Measurements from ENCODE around the gene GRIN3B.
"Not testable (repeated sequence)": the region's sequence is repeated elsewhere in the genome, so short reads cannot be mapped to it uniquely, and the experiment has no call there.

Gene GRIN3B, protein sequence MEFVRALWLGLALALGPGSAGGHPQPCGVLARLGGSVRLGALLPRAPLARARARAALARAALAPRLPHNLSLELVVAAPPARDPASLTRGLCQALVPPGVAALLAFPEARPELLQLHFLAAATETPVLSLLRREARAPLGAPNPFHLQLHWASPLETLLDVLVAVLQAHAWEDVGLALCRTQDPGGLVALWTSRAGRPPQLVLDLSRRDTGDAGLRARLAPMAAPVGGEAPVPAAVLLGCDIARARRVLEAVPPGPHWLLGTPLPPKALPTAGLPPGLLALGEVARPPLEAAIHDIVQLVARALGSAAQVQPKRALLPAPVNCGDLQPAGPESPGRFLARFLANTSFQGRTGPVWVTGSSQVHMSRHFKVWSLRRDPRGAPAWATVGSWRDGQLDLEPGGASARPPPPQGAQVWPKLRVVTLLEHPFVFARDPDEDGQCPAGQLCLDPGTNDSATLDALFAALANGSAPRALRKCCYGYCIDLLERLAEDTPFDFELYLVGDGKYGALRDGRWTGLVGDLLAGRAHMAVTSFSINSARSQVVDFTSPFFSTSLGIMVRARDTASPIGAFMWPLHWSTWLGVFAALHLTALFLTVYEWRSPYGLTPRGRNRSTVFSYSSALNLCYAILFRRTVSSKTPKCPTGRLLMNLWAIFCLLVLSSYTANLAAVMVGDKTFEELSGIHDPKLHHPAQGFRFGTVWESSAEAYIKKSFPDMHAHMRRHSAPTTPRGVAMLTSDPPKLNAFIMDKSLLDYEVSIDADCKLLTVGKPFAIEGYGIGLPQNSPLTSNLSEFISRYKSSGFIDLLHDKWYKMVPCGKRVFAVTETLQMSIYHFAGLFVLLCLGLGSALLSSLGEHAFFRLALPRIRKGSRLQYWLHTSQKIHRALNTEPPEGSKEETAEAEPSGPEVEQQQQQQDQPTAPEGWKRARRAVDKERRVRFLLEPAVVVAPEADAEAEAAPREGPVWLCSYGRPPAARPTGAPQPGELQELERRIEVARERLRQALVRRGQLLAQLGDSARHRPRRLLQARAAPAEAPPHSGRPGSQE

DNA sequence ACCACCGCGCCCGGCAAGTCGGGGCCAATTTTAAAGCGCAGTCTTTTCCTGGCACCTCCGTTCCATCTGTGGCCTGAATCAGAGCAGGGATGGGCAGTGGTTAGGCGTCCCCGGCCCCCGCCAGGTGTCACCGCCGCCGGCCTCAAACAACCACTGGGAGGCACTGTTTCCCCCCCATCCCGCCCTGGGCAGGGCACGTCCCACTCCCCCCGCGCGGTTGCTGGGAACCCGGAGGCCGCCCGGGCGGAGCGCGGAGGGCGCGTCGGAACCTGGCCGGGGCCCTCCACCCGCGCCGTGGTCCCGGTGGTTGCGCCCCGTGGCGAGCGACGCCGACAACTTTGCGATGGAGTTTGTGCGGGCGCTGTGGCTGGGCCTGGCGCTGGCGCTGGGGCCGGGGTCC is at the start of gene GRIN3B:
TSS of gene GRIN3B (plus strand) at position 325 of the 400 bp plus-strand sequence. CDS start at position 344, 19 bp downstream.
- DNase-seq = no peak

DNA sequence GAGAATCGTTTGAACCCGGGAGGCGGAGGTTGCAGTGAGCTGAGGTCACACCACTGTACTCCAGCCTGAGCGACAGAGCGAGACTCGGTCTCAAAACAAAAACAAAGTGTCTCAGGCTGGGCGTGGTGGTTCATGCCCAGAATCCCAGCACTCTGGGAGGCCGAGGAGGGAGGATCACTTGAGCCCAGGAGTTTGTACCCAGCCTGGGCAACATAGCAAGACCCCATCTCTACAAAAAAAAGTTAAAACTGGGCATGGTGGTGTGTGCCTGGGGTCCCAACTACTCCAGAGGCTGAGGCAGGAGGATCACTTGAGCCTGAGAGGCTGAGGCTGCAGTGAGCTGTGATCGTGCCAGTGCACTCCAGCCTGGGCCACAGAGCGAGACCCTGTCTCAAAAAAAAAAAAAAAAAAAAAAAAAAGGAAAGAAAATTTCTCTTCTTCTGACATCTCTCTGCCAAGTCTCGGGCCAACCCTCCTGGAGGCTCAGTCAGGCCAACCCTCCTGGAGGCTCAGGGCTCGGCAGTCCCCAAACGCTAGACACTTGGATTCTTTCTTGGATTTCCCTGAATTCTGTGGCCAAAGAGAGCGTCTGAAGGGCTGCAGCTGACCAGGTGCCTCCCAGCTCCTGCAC is 48.1 kb upstream of the GRIN3B start:
- no peak for DNase-seq

DNA sequence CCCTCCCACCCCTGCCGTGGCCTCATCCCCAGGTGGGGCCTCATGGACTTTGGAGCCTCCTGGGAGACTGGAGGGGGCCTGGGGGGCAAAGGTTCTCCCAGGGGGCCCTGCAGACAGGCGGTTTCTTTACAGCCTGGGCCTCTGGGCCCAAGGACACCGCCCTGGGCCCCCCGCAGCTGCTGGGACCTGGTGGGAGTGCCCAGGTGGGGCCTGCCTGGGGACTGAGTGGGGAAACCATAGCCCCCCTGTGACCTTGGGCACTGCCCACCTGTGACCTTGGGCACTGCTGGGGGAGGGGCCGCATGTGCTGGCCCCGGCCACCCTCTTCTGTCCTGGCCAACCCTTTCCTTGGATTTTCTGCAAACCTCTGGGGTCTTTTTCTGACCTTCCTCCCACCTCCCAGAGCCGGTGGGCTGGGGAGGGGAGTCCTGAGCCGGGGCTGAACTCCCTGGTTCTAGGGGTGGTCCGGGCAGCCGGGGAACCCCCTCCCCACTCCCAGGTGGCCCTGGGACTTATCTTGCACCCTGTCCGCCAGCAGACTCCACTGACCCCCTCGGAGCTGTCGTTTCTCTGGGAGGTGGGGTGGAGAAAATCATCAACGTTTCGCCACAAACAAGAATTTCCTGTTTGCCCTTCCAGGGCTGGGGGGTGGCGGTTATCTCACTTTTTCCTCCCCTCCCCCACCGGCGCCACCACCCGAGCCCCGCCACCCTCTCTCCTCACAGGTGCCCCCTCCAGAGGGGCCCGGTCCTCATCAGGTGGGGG is 47.4 kb upstream of the GRIN3B start:
- DNase-seq = no peak

DNA sequence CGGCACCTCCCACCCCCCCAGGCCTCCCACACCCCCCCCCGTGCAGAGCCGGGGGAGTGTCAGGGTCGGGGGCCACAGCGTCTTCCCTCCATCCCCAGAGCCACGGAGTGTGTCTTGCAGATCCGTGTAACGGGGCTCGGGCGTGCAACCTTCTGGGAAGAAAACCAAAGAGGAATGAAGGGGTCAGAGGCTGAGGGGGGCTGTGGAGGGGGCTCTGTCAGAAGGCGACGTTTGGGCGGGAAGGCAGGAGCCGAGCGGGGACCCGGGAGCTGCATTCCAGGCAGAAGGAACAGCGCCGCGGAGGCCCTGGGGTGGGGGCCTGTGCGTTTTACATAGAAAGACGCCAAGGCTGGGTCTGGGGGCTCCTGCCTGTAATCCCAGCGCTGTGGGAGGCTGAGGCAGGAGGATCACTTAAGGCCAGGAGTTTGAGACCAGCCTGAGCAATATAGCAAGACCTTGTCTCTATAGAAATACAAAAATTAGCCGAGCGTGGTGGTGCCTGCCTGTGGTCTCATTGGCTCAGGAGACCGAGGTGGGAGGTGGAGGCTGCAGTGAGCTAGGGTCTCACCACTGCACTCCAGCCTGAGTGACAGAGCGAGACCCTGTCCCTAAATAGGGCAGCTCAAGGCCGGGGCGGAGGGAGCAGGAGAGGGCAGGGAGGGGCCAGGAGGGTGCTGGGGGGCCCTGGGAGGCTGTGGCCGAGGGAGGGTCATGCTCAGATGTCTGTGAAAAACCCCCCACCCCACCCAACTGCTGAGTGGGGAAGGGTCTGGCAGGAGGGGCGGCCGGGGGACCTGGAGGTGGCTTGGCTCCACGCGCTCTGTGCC is 46.6 kb upstream of the GRIN3B start:
- no peak for DNase-seq

DNA sequence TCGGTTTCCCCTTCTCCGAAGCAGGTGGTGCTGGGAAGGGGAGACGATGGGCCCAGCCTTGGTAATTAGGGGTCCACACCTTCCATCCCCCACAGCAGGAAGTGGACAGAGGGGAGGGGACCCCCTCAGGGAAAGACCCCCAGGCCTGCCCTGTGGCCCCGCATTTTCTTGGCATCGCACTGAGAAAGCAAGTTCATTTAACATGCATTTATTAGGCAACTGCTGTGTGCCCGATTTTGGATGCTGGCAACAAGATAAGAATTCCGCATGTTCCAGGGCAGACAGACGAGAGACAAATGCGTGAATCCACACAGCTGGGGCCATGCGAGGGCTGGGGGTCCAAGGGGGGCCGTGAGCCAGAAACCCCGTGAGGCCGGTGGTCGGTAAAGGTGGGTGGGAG is 45.9 kb upstream of the GRIN3B start:
- DNase-seq = no peak

DNA sequence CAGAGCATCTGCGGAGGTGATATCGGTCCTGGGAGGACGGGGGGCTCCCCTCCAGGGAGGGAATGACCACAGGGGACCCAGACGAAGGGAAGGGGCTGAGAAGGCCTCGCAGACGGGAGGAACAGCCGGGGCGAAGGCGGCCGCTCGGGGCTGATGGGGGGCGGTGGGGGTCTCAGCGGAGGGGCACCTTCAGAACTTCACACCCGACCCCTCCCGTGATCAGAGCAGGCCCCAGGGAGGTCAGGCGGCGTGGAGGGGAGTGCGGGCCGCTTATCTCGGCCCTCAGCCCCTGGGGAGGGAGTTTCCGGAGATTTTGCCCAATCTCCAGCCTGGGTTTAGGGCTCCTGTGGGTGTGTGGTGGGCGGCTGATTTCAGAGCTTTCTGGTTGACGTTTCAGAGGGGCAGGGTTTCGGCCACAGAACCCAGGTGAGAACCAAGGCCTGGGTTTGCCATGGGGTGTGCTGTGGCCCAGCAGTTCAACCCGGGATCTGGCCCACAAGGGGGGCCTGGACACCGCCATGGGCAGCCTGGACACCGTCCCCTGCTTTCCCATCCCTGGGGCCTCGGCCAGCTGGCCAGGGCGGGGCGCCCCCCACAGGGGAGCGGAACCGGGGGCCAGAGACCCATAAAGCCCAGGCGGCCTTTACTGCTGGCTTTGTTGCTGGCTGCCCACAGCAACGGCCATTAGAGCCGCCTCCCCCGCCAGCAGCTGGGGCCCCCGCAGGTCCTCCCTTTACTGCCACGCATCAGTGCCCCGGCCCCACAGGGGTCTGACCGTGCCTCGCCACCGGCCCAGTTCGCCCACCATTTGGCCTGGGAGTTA is 45.3 kb upstream of the GRIN3B start:
- no peak for DNase-seq

DNA sequence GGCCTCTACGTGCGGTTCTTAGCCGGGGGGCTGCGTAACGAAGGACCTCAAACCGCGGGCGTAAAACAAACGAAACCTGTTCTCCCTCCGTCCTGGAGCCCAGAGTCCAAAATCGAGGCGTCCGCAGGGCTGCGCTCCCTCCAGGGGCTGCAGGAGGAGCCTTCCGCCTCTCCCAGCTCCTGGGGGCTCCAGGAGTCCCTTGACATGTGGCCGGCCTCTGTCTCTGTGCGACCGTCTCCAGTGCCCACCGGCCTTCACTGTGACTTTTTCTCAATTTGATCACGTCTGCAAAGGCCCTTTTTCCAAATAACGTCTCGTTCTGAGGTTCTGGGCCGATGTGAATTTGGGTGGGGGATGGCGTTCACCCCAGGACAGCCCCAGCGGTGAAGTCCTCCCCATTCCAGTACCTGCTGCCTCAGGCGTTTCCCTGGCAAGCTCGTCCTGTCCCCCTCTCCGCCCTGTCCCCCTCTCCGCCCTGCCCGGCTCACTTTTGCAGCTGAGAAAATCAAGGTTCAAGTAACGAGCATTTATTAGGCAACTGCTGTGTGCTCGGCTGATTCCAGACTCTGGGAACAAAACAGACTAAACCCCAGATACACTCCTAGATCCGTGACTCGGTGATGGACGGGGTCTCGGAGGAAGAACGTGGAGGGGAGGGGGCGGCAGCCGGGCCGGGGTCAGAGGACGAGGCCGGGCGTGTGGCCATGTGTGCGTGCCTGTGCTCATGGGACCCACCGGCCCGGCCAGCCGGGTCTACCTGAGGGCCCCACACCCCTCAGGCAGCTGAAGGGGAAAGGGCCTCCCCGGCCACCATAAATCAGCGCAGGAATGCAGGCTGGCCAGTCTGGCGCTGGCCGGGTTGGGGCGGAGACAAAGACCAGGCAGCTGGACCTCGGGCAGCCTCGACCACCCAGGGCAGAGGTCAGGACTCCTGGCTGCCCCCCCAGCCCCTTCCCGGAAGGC is 44.1 kb upstream of the GRIN3B start:
- no peak for DNase-seq

DNA sequence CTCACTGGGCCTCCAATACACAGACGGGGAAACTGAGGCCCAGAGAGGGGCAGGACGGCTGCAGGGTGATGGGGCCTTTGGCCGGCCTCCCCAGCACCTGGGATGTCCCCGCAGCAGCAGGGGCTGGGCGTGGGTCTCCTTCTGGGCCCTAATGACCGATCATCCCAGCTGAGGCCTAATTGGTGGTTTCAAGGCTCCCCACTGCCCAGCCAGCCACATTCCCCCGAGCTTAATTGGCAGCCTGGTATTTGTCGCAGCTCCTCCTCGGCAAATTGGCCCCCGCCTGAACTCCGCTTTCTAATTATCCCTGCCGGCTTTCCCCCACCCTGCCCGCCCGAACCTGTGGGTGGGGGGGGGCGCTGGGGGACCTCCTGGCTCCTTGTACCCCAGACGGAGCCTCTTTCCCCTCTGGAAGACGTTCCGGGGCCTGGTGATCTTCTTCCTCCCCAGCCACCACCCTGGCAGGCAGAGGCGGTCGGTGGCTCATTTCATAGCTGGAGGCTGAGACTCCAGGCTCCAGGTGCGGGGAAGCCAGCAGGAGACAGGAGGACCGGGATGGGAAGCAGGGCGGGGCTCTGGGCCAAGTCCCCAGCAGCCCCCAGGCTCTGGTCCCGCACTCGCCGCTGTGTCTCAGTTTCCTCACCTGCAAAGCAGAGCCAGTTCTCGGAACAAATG is 43.3 kb upstream of the GRIN3B start:
- no peak for DNase-seq

DNA sequence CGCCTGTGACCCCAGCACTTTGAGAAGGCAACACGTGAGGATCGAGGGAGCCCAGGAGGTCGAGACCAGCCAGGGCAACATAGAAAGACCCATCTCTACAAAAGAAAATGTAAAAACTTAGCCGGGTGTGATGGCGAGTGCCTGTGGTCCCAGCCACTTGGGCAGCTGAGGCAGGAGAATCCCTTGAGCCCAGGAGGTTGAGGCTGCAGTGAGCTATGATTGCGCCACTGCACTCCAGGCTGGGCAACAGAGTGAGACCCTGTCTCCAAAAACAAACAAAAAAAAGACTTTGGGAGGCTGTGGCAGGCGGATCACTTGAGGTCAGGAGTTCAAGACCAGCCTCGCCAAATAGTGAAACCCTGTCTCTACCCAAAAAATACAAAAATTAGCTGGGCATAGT is 42.6 kb upstream of the GRIN3B start:
- DNase-seq = not testable (repeated sequence)

DNA sequence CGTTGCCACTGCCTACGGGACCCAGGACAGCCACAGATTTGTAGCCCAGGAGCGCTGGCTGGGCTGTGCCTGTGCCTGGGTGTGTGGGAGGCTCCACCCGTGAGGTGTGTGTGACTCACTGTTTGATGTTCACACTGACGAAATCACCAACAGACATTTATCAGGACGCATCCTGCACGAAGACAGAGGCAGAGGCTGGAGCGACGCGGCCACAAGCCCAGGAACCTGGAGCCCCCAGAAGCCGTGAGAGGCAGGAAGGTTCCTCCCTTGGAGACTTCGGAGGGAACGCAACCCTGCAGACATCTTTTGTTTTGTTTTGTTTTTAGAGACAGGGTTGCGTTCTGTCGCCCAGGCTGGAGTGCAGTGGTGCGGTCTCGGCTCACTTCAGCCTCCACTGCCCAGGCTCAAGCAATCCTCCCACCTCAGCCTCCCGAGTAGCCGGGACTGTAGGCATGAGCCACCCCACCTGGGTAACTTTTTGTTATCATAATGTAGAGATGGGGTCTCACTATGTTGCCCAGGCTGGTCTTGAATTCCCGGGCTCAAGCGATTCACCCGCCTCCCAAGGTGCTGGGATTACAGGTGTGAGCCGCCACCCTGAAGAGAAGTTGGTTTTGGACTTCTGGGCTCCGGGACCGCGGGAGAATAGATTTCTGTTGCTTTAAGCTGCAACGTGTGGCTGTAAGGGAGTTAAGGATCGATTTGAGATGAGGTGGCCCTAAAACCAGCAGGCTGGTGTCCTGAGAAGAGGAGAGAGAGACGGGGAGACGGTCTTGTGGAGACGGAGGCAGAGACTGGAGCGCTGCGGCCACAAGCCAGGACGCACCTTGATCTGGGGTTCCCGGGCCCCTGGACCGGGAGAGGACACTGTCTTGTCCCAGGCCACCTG is 41.0 kb upstream of the GRIN3B start:
- no peak for DNase-seq

DNA sequence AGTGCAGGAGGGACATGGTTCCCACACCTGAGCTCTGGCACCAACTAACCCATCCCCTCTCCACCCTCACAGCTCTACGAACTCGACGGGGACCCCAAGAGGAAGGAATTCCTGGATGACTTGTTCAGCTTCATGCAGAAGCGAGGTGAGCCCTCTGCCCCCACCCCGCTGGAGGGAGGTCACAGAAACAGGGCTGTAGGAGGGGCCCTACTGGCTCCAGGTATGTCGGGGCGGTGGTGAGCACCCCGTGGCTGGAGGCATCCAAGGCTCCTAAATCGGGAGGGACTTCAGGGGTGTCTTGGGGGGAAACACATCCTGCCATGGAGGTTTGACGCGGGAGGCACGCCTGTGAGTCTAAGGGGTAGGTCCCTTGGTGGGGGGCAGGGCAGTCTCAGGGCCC is 40.2 kb upstream of the GRIN3B start:
- DNase-seq = no peak

DNA sequence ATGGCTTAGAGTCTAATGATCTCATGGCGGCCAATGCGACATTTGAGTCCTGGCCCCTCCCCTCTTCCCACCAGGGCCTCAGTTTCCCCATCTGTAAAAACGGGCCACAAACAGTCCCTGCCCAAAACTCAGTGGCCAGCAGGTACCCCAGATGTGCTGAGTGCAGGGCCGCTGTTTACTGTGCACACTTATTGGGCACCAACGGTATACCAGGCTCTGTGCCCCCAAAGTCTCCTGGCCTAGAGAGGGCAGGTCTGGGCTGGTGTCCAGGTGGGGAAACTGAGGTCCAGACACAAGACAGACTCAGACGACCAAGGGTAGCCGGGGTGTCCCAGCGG is 39.6 kb upstream of the GRIN3B start:
- DNase-seq = no peak

DNA sequence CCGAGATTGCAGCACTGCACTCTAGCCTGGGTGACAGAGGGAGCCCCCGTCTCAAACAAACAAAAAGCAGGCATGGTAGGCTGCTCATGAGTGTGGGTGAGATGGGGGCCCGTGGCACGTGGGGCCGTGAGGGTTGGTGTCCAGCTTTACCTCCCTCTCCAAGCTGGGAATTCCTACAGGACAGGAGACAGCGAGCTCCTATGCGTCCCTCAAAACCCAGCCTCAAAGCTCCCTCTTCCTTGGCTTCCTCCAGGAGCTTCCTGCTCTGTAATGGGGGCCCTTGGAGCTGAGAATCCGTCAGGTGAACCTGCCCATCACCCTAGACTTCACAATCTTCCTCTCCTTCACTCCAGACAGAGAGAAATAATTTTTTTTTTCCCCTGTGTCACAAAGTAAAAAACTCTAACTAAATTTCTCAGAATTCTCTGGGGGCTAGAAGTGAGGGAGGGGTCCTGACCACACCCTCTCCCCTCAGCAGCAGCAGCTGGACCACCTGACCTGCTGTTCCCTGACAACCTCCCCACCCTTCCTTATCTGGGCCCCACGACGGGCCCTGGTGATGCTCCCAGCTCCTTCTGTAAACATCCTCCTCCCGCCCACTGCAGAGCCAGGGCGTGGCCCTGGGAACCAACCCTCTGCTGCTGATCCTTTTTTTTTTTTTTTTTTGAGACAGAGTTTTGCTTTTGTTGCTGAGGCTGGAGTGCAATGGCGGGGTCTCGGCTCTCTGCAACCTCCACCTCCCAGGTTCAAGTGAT is 38.2 kb upstream of the GRIN3B start:
- DNase-seq = no peak

DNA sequence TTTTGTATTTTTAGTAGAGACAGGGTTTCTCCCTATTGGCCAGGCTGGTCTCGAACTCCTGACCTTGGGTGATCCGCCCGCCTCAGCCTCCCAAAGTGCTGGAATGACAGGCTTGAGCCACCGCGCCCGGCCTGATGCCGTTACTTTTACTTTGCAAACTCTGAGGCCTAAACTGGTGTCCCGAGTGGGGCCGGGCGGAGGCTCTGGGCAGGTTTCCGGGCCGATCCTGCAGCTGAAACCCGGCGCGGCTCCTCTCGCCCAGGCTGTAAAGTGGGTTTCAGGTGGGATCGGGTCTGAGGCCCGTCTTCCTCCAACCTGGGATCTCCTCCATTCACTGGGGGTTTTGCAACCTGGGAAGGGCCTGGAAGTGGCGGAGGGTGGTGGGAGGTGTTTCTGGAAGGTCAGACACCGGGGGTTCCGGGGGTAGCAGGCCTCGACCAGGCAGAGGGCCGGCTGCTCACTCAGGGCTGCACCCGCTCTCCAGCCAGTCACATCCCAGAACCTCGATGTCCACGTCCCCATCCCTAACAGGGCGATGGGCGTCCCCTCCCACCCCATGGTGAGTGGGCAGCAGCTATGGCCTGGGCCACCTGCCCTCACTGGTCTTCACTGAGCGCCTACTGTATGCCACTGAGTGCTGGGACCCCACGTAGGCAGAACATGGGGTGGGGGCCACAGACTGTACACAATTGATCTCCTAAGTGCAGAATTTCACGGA is 37.4 kb upstream of the GRIN3B start:
- no peak for DNase-seq

DNA sequence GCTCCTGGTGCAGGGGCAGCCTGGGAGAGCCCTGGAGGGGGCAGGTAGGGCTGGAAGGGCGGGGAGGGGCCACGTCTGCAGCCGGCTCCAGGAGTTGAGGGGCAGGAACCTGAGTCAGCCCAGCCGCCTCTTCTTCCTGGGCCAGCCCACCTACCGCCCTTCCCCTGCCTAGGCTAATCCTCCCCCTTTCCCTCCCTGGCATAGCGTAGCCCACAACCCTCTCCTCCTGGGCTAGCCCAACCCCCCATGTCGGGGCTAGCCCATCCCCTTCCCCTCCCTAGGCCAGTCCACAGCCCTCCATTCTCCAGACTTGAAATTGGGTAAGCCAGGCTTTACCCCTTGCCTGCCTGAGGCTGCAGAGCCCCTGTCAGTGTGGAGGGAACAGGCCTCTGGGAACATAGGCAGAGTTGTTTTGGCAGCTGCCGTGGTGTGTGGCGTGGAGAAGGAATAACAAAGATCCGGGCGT is 36.7 kb upstream of the GRIN3B start:
- no peak for DNase-seq

DNA sequence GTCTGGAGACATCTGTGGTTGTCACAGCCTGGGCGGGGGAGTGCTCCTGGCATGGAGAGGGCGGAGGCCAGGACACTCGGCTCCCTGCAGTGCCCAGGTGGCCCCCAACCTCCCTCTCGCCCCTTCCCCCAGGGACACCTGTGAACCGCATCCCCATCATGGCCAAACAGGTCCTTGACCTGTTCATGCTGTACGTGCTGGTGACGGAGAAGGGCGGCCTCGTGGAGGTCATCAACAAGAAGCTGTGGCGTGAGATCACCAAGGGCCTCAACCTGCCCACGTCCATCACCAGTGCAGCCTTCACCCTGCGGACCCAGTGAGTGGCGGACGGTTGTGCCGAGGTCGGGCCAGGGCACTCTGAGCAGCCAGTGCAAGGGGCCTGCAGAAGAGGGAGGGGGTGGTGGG is 36.1 kb upstream of the GRIN3B start:
- DNase-seq = no peak

Data from cortex of kidney (tissue), 1 donor.